OCI-LY1 (cell line): ENCODE data around the gene C5orf52.

ENCODE experiments used
- H2AFZ ChIP-seq: fragments of 200-600 bp; sonication (generic), shearing (Covaris generic); 2 replicates; pipeline ENCODE4 v1.6.0; 2014; ENCODE audit warnings: antibody characterized with exemption, mild to moderate bottlenecking, low read length
- H3F3A ChIP-seq: fragments of 200-600 bp; sonication (generic), shearing (Covaris generic); 2 replicates; pipeline ENCODE4 v1.6.0; 2014; ENCODE audit warnings: mild to moderate bottlenecking, antibody characterized with exemption, low read length, moderate library complexity; ENCODE audit not compliant: insufficient read depth
- H3K27ac ChIP-seq: fragments of 200-600 bp; sonication (generic); 2 replicates; pipeline ENCODE4 v1.5.1; 2014; ENCODE audit warnings: low read length, mixed run types, mild to moderate bottlenecking, low read depth; ENCODE audit not compliant: poor library complexity, severe bottlenecking
- H3K27me3 ChIP-seq: fragments of 200-600 bp; sonication (generic); 2 replicates; pipeline ENCODE4 v1.6.0; 2014; ENCODE audit warnings: antibody characterized with exemption, mild to moderate bottlenecking, low read length, moderate library complexity; ENCODE audit not compliant: insufficient read depth
- H3K36me3 ChIP-seq: fragments of 200-600 bp; sonication (generic); 2 replicates; pipeline ENCODE4 v1.6.1; 2014; ENCODE audit warnings: mild to moderate bottlenecking, antibody characterized with exemption, low read length, moderate library complexity, mixed read lengths; ENCODE audit not compliant: insufficient read depth
- H3K4me1 ChIP-seq: fragments of 200-600 bp; sonication (generic); 2 replicates; pipeline ENCODE4 v1.5.1; 2014; ENCODE audit warnings: mild to moderate bottlenecking, low read length, moderate library complexity; ENCODE audit not compliant: insufficient read depth, severe bottlenecking
- H3K4me2 ChIP-seq: fragments of 200-600 bp; sonication (generic), shearing (Covaris generic); 2 replicates; pipeline ENCODE4 v1.6.1; 2014; ENCODE audit warnings: low read length
- H3K4me3 ChIP-seq: fragments of 200-600 bp; sonication (generic); 2 replicates; pipeline ENCODE4 v1.5.1; 2014; ENCODE audit warnings: low read length, low read depth, mild to moderate bottlenecking, mixed read lengths; ENCODE audit not compliant: poor library complexity, severe bottlenecking
- H3K79me2 ChIP-seq: fragments of 200-600 bp; shearing (Covaris generic); 2 replicates; pipeline ENCODE4 v1.6.1; 2016; ENCODE audit warnings: mixed run types, low read length, mixed read lengths; ENCODE audit not compliant: insufficient read depth
- H3K9ac ChIP-seq: fragments of 200-600 bp; sonication (generic), shearing (Covaris generic); 2 replicates; pipeline ENCODE4 v1.6.1; 2014; ENCODE audit warnings: mild to moderate bottlenecking, low read length, mixed read lengths
- H3K9me2 ChIP-seq: fragments of 200-600 bp; sonication (generic), shearing (Covaris generic); 2 replicates; pipeline ENCODE4 v1.6.1; 2014; ENCODE audit warnings: low read depth, mild to moderate bottlenecking, low read length, mixed read lengths
- H3K9me3 ChIP-seq: fragments of 200-600 bp; shearing (Covaris generic); 2 replicates; pipeline ENCODE4 v1.6.1; 2014; ENCODE audit warnings: low read length, mixed read lengths
- H4K20me1 ChIP-seq: fragments of 200-600 bp; sonication (generic), shearing (Covaris generic); 2 replicates; pipeline ENCODE4 v1.6.0; 2016; ENCODE audit warnings: mild to moderate bottlenecking, low read length; ENCODE audit not compliant: insufficient read depth
- EZH2 ChIP-seq: fragments of 200-600 bp; sonication (generic), shearing (Covaris generic); IDR thresholded peaks from 2 replicates; pipeline ENCODE4 v1.8.0; 2017; ENCODE audit warnings: borderline replicate concordance, mixed run types, mild to moderate bottlenecking, antibody characterized with exemption, low read length, moderate library complexity, mixed read lengths
- TF ChIP-seq, protein P1 (sequence below): fragments of 200-600 bp; sonication (generic), shearing (Covaris generic); IDR thresholded peaks from 2 replicates; pipeline ENCODE4 v1.5.1; 2017; ENCODE audit warnings: mild to moderate bottlenecking, antibody characterized with exemption, low read length, moderate library complexity, mixed read lengths

Gene C5orf52

DNA sequence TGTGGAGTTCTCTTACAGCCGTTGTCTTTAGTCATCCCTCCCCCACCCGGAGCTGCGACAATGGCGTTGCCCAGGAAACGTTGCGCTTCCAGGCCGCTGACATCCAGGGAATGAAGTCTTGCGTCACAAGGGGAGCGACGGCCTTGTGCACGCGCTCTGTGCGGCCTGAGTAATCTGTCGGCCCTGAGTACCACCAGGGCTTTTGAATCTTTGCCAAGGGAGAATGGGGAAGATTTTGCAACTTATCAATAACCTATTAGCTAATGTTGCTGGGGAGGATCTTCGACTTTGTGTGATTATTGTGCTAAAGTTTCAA, 19.0 kb upstream of the C5orf52 start, which contains the start of gene SOX30:
SOX30 (minus strand) TSS at position 62 of the 316 bp plus-strand sequence. CDS start 360 bp downstream, outside the sequence.
- Histone ChIP-seq H4K20me1 (no peaks in the 10 kb centered on the region), H3K9me2 (no peaks in the 10 kb centered on the region), H3K9ac (no peak within 1 kb of the TSS; the same call in 1 of the 2 replicates), H3K79me2 (no peaks in the 10 kb centered on the region), H3K27ac (no peak within 1 kb of the TSS), H3K27me3 (no peaks in the 10 kb centered on the region; the same call in 1 of the 2 replicates), H3K4me2 (peak within 1 kb of the TSS; percentile 64), H3K36me3 (peaks cover 6% of the 10 kb centered on the region; the same call in 1 of the 2 replicates), H3F3A (no peaks in the 10 kb centered on the region), H3K4me3 (peak within 1 kb of the TSS; percentile 55), H3K9me3 (peaks cover 21% of the 10 kb centered on the region), H2AFZ (no peak within 1 kb of the TSS), H3K4me1 (peaks cover 7% of the 10 kb centered on the region)
- TF ChIP-seq, protein P1, sequence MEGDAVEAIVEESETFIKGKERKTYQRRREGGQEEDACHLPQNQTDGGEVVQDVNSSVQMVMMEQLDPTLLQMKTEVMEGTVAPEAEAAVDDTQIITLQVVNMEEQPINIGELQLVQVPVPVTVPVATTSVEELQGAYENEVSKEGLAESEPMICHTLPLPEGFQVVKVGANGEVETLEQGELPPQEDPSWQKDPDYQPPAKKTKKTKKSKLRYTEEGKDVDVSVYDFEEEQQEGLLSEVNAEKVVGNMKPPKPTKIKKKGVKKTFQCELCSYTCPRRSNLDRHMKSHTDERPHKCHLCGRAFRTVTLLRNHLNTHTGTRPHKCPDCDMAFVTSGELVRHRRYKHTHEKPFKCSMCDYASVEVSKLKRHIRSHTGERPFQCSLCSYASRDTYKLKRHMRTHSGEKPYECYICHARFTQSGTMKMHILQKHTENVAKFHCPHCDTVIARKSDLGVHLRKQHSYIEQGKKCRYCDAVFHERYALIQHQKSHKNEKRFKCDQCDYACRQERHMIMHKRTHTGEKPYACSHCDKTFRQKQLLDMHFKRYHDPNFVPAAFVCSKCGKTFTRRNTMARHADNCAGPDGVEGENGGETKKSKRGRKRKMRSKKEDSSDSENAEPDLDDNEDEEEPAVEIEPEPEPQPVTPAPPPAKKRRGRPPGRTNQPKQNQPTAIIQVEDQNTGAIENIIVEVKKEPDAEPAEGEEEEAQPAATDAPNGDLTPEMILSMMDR = no peak
- no peak for TF ChIP-seq EZH2

DNA sequence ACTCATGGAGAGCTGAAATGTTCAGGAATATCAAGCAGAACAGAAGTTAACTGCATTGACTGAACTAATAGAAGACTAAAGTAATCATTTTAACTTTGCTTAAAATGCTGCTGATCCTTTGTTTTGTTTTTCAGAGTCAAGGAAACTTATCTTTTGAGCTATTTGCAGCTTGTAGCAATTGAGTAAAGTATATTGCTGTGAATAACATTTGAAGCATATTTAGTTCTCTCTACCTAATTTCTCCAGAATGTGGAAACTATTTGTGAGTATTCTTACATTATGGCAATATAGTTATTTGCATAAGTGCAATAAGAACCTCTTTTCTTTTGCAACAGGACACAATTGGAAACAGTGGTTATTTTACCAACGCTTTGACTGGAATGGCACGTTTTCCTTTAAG, 13.8 kb upstream of the C5orf52 start:
- Histone ChIP-seq H3K27ac (no peak overlapping the region), H3K4me3 (no peak overlapping the region), H3K4me2 (no peak overlapping the region), H2AFZ (no peak overlapping the region), H3K9me2 (no peaks in the 10 kb centered on the region), H4K20me1 (no peaks in the 10 kb centered on the region), H3K4me1 (no peaks in the 10 kb centered on the region), H3F3A (no peaks in the 10 kb centered on the region), H3K27me3 (no peaks in the 10 kb centered on the region; the same call in 1 of the 2 replicates), H3K9ac (no peak overlapping the region), H3K36me3 (peaks cover 3% of the 10 kb centered on the region; the same call in 1 of the 2 replicates), H3K9me3 (peaks cover 26% of the 10 kb centered on the region), H3K79me2 (no peaks in the 10 kb centered on the region)
- TF ChIP-seq, protein P1 = no peak
- no peak for TF ChIP-seq EZH2

DNA sequence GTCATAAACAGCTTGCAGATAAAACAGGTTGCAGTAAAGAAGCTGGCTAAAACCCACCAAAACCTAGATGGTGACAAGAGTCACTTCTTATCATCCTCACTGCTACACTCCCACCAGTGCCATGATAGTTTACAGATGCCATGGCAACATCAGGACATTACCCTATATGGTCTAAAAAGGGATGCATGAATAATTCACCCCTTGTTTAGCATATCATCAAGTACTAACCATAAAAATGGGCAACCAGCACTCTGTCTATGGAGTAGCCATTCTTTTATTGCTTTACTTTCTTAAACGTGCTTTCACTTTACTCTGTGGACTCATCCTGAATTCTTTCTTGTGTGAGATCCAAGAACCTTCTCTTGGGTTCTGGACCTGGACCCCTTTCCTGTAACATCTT, 12.4 kb upstream of the C5orf52 start:
- H2AFZ ChIP-seq = no peak overlapping the region
- H3K4me3 ChIP-seq = no peak overlapping the region
- no peaks in the 10 kb centered on the region for H3K4me1 ChIP-seq
- no peaks in the 10 kb centered on the region for H3K9me2 ChIP-seq
- no peaks in the 10 kb centered on the region for H3K36me3 ChIP-seq
- H3F3A ChIP-seq = no peaks in the 10 kb centered on the region
- H4K20me1 ChIP-seq = no peaks in the 10 kb centered on the region
- no peak overlapping the region for H3K27ac ChIP-seq
- no peak overlapping the region for H3K4me2 ChIP-seq
- H3K79me2 ChIP-seq = no peaks in the 10 kb centered on the region
- H3K27me3 ChIP-seq = no peaks in the 10 kb centered on the region
- H3K9ac ChIP-seq = no peak overlapping the region
- TF ChIP-seq EZH2 = no peak
- TF ChIP-seq, protein P1 = no peak
- H3K9me3 ChIP-seq = peaks cover 19% of the 10 kb centered on the region
